Erythroblast (primary cell): ENCODE measurements around the gene NCK2.

Experiments
- GATA1 ChIP-seq: IDR thresholded peaks from 2 replicates; pipeline ENCODE4 v1.6.1; 2011; ENCODE audit warnings: low read depth, mild to moderate bottlenecking, control low read depth, low read length, moderate library complexity
- POLR2A ChIP-seq: IDR thresholded peaks from 2 replicates; pipeline ENCODE4 v1.6.1; 2011; ENCODE audit warnings: mild to moderate bottlenecking, low read length

DNA sequence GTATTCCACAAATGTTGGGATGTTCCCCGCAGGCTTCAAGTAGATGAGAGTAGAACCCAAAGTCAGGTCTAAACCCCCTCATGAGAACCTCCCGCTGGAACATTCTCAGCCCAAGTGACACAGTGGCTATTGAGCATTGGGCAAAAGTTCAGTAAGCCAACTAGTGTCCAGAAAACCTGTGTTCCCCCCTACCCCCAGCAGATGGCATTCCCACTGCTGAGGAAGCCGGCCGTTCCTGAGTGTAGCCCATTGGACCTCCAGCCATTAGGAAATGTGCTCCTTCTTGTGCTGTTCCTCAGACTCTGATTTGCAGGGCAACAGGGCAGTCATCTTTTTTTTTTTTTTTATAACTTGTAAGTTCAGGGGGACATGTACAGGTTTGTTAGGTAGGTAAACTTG is 152.1 kb downstream of the NCK2 start:
- TF ChIP-seq POLR2A: no peak
- TF ChIP-seq GATA1: no peak
